Activated T-helper 17 cell treated with anti-CD3 and anti-CD28 coated beads, Interleukin-2, amount 50 U/mL, for 72 hours (primary cell): ENCODE measurements around the gene PIK3C3. TPM values are rescaled to one million over a fixed set of nuclear protein-coding genes. Genes with fewer than 3 reads are reported as not detected.
A peak's percentile ranks its signal among the peaks of the same experiment; 100 is the strongest.

Source experiments
- ATAC-seq: fragments of 150-1000 bp; cut with Tn5 transposase; replicated peaks from 2 replicates; pipeline ENCODE4 v1.10.0; 2021; ENCODE audit warnings: mild to moderate bottlenecking, moderate library complexity
- H3K27ac Mint-ChIP-seq: one replicate; pipeline ENCODE4 v1.8.0; 2022; ENCODE audit warnings: mixed read lengths
- H3K27me3 Mint-ChIP-seq: one replicate; pipeline ENCODE4 v1.8.0; 2022; ENCODE audit warnings: mixed read lengths
- H3K36me3 Mint-ChIP-seq: one replicate; pipeline ENCODE4 v1.8.0; 2022; ENCODE audit warnings: low read depth, mild to moderate bottlenecking, mixed read lengths
- H3K4me1 Mint-ChIP-seq: one replicate; pipeline ENCODE4 v1.8.0; 2022; ENCODE audit warnings: mixed read lengths
- H3K4me3 Mint-ChIP-seq: one replicate; pipeline ENCODE4 v1.8.0; 2022; ENCODE audit warnings: mild to moderate bottlenecking, mixed read lengths
- H3K9me3 Mint-ChIP-seq: one replicate; pipeline ENCODE4 v1.8.0; 2022; ENCODE audit warnings: mixed read lengths
- total RNA-seq, 2 donors: library from RNA; stranded (reverse); gene quantifications; one replicate each; pipeline ENCODE4 v1.2.3, GENCODE V29; 2022

The PIK3C3 gene
- total RNA-seq, 2 donors from 2014 or later: 53.7 to 106 TPM

GRCh38 chr18:41940506-41941215 is 14.4 kb upstream of the PIK3C3 start:
- Mint-ChIP-seq H3K9me3 (no peaks in the 10 kb centered on the region), H3K4me3 (no peak overlapping the region), H3K27ac (no peak overlapping the region), H3K36me3 (no peaks in the 10 kb centered on the region), H3K4me1 (peaks cover 6% of the 10 kb centered on the region), H3K27me3 (peaks cover 31% of the 10 kb centered on the region)
- ATAC-seq: no peak

GRCh38 chr18:41942254-41942653 is 12.8 kb upstream of the PIK3C3 start:
- Mint-ChIP-seq H3K36me3 (no peaks in the 10 kb centered on the region), H3K27me3 (peaks cover 31% of the 10 kb centered on the region), H3K4me3 (no peak overlapping the region), H3K4me1 (peaks cover 4% of the 10 kb centered on the region), H3K27ac (no peak overlapping the region), H3K9me3 (no peaks in the 10 kb centered on the region)
- ATAC-seq: no peak

GRCh38 chr18:41948544-41949110 is 6.4 kb upstream of the PIK3C3 start:
- peaks cover 13% of the 10 kb centered on the region for H3K27me3 Mint-ChIP-seq
- H3K27ac Mint-ChIP-seq: peak overlapping the region; percentile 80
- ATAC-seq: peak; percentile 27
- H3K4me1 Mint-ChIP-seq: peaks cover 17% of the 10 kb centered on the region
- H3K9me3 Mint-ChIP-seq: no peaks in the 10 kb centered on the region
- H3K36me3 Mint-ChIP-seq: no peaks in the 10 kb centered on the region
- peak overlapping the region; percentile 53 for H3K4me3 Mint-ChIP-seq

GRCh38 chr18:41949206-41949920 is 5.7 kb upstream of the PIK3C3 start:
- H3K9me3 Mint-ChIP-seq: no peaks in the 10 kb centered on the region
- H3K4me1 Mint-ChIP-seq: peaks cover 17% of the 10 kb centered on the region
- ATAC-seq: no peak
- H3K4me3 Mint-ChIP-seq: peak overlapping the region; percentile 53
- H3K27ac Mint-ChIP-seq: peak overlapping the region; percentile 80
- H3K27me3 Mint-ChIP-seq: peaks cover 9% of the 10 kb centered on the region
- no peaks in the 10 kb centered on the region for H3K36me3 Mint-ChIP-seq

GRCh38 chr18:41955688-41956087 is 654 bp downstream of the PIK3C3 start:
- ATAC-seq: no peak
- H3K36me3 Mint-ChIP-seq: peaks cover 56% of the 10 kb centered on the region
- peak overlapping the region; percentile 99 for H3K4me3 Mint-ChIP-seq
- peak overlapping the region; percentile 98 for H3K27ac Mint-ChIP-seq
- H3K27me3 Mint-ChIP-seq: no peaks in the 10 kb centered on the region
- no peaks in the 10 kb centered on the region for H3K9me3 Mint-ChIP-seq
- peaks cover 35% of the 10 kb centered on the region for H3K4me1 Mint-ChIP-seq

- H3K9me3 Mint-ChIP-seq: no peaks in the 10 kb centered on the region
- H3K27ac Mint-ChIP-seq: no peak overlapping the region
- H3K4me1 Mint-ChIP-seq: peaks cover 40% of the 10 kb centered on the region
These were observed 4.0 kb downstream of the PIK3C3 start for GRCh38 chr18:41959045-41959444.

GRCh38 chr18:41965634-41966255 is 10.7 kb downstream of the PIK3C3 start:
- H3K9me3 Mint-ChIP-seq: no peaks in the 10 kb centered on the region
- peaks cover 97% of the 10 kb centered on the region for H3K36me3 Mint-ChIP-seq
- no peak for ATAC-seq
- H3K4me3 Mint-ChIP-seq: no peak overlapping the region
- peaks cover 17% of the 10 kb centered on the region for H3K4me1 Mint-ChIP-seq
- no peaks in the 10 kb centered on the region for H3K27me3 Mint-ChIP-seq
- H3K27ac Mint-ChIP-seq: no peak overlapping the region

More at GRCh38 chr18:41959045-41959444, 4.0 kb downstream of the PIK3C3 start:
- Mint-ChIP-seq H3K36me3 (peaks cover 90% of the 10 kb centered on the region), H3K4me3 (no peak overlapping the region), H3K27me3 (no peaks in the 10 kb centered on the region)
- no peak for ATAC-seq

GRCh38 chr18:41966943-41967342 is 11.9 kb downstream of the PIK3C3 start:
- Mint-ChIP-seq H3K27me3 (no peaks in the 10 kb centered on the region), H3K9me3 (no peaks in the 10 kb centered on the region), H3K27ac (no peak overlapping the region), H3K4me3 (no peak overlapping the region), H3K4me1 (peaks cover 17% of the 10 kb centered on the region), H3K36me3 (peaks cover 94% of the 10 kb centered on the region)
- ATAC-seq: no peak

- Mint-ChIP-seq H3K4me1 (peaks cover 17% of the 10 kb centered on the region), H3K27ac (no peak overlapping the region), H3K36me3 (peaks cover 94% of the 10 kb centered on the region), H3K9me3 (no peaks in the 10 kb centered on the region), H3K4me3 (no peak overlapping the region), H3K27me3 (no peaks in the 10 kb centered on the region)
- no peak for ATAC-seq
These were observed 12.6 kb downstream of the PIK3C3 start for GRCh38 chr18:41967680-41968079.

GRCh38 chr18:41969881-41970280 is 14.8 kb downstream of the PIK3C3 start:
- no peak for ATAC-seq
- no peak overlapping the region for H3K27ac Mint-ChIP-seq
- H3K9me3 Mint-ChIP-seq: no peaks in the 10 kb centered on the region
- no peaks in the 10 kb centered on the region for H3K27me3 Mint-ChIP-seq
- H3K36me3 Mint-ChIP-seq: peaks cover 93% of the 10 kb centered on the region
- peaks cover 16% of the 10 kb centered on the region for H3K4me1 Mint-ChIP-seq
- H3K4me3 Mint-ChIP-seq: no peak overlapping the region

- Mint-ChIP-seq H3K9me3 (no peaks in the 10 kb centered on the region), H3K4me3 (no peak overlapping the region), H3K36me3 (peaks cover 93% of the 10 kb centered on the region), H3K27me3 (no peaks in the 10 kb centered on the region), H3K27ac (peak overlapping the region; percentile 15), H3K4me1 (peaks cover 16% of the 10 kb centered on the region)
- ATAC-seq: no peak
These were observed 17.3 kb downstream of the PIK3C3 start for GRCh38 chr18:41972067-41972925.

- no peak for ATAC-seq
- Mint-ChIP-seq H3K4me3 (no peak overlapping the region), H3K4me1 (peaks cover 14% of the 10 kb centered on the region), H3K27me3 (no peaks in the 10 kb centered on the region), H3K9me3 (no peaks in the 10 kb centered on the region), H3K27ac (no peak overlapping the region), H3K36me3 (peaks cover 84% of the 10 kb centered on the region)
These were observed 18.9 kb downstream of the PIK3C3 start for GRCh38 chr18:41973983-41974382.

GRCh38 chr18:41974796-41975201 is 19.8 kb downstream of the PIK3C3 start:
- H3K27me3 Mint-ChIP-seq: no peaks in the 10 kb centered on the region
- ATAC-seq: peak; percentile 75
- H3K4me1 Mint-ChIP-seq: peaks cover 14% of the 10 kb centered on the region
- no peak overlapping the region for H3K27ac Mint-ChIP-seq
- peaks cover 82% of the 10 kb centered on the region for H3K36me3 Mint-ChIP-seq
- no peaks in the 10 kb centered on the region for H3K9me3 Mint-ChIP-seq
- H3K4me3 Mint-ChIP-seq: peak overlapping the region; percentile 17

- no peaks in the 10 kb centered on the region for H3K9me3 Mint-ChIP-seq
- peaks cover 82% of the 10 kb centered on the region for H3K36me3 Mint-ChIP-seq
- H3K4me1 Mint-ChIP-seq: peaks cover 11% of the 10 kb centered on the region
- no peak overlapping the region for H3K27ac Mint-ChIP-seq
- no peaks in the 10 kb centered on the region for H3K27me3 Mint-ChIP-seq
- H3K4me3 Mint-ChIP-seq: peak overlapping the region; percentile 17
- peak; percentile 39 for ATAC-seq
These were observed 20.2 kb downstream of the PIK3C3 start for GRCh38 chr18:41975284-41975683.
